Immature natural killer cell (primary cell): ENCODE data around the gene RITA1. TPM values are rescaled to one million over a fixed set of nuclear protein-coding genes. Genes with fewer than 3 reads are reported as not detected.

ENCODE experiments used
- DNase-seq, 3 donors: peaks; one replicate each; pipeline ENCODE4 v3.0.0; 2022; ENCODE audit warnings: mixed read lengths in 1 of 3
- H3K27ac Mint-ChIP-seq, 6 donors: one replicate each; pipeline ENCODE4 v1.8.0; 2020; ENCODE audit warnings: mixed read lengths in 6 of 6, mild to moderate bottlenecking in 5 of 6, inconsistent platforms in 4 of 6, moderate library complexity in 3 of 6
- H3K27me3 Mint-ChIP-seq, 3 donors: one replicate each; pipeline ENCODE4 v1.8.0; 2020 to 2021; ENCODE audit warnings: low read depth in 3 of 3, mild to moderate bottlenecking in 3 of 3, mixed read lengths in 3 of 3, moderate library complexity in 3 of 3, inconsistent platforms in 1 of 3
- H3K36me3 Mint-ChIP-seq, 3 donors: one replicate each; pipeline ENCODE4 v1.8.0; 2020; ENCODE audit warnings: mixed read lengths in 3 of 3, inconsistent platforms in 2 of 3, mild to moderate bottlenecking in 2 of 3
- H3K4me1 Mint-ChIP-seq, 2 donors: one replicate each; pipeline ENCODE4 v1.8.0; 2020; ENCODE audit warnings: inconsistent platforms in 2 of 2, mild to moderate bottlenecking in 2 of 2, mixed read lengths in 2 of 2, moderate library complexity in 1 of 2
- H3K4me3 Mint-ChIP-seq, 5 donors: one replicate each; pipeline ENCODE4 v1.8.0; 2020; ENCODE audit warnings: mild to moderate bottlenecking in 5 of 5, mixed read lengths in 5 of 5, inconsistent platforms in 3 of 5, moderate library complexity in 3 of 5
- H3K9me3 Mint-ChIP-seq, 6 donors: one replicate each; pipeline ENCODE4 v1.8.0; 2020; ENCODE audit warnings: mild to moderate bottlenecking in 6 of 6, mixed read lengths in 6 of 6, inconsistent platforms in 4 of 6, moderate library complexity in 3 of 6
- polyA plus RNA-seq, 3 donors: library from polyadenylated mRNA; unstranded; fragments of 300-500 nt; fragmentation: Illumina TruSeq; gene quantifications; one replicate each; pipeline ENCODE4 v1.2.3, GENCODE V29; 2021

The RITA1 gene
- polyA plus RNA-seq, 3 donors from 2014 or later: 31.3 to 36.6 (median 33.1) TPM

GRCh38 chr12:113238309-113238708, 52.8 kb downstream of the RITA1 start:
- no peak for DNase-seq
- Mint-ChIP-seq H3K27me3 (peaks cover 0 to 3% (median 1%) of the 10 kb centered on the region in 3 donors), H3K4me3 (no peak overlapping the region), H3K27ac (no peak overlapping the region), H3K4me1 (peaks cover 4% of the 10 kb centered on the region in 2 donors), H3K36me3 (no peaks in the 10 kb centered on the region), H3K9me3 (no peaks in the 10 kb centered on the region)

DNA sequence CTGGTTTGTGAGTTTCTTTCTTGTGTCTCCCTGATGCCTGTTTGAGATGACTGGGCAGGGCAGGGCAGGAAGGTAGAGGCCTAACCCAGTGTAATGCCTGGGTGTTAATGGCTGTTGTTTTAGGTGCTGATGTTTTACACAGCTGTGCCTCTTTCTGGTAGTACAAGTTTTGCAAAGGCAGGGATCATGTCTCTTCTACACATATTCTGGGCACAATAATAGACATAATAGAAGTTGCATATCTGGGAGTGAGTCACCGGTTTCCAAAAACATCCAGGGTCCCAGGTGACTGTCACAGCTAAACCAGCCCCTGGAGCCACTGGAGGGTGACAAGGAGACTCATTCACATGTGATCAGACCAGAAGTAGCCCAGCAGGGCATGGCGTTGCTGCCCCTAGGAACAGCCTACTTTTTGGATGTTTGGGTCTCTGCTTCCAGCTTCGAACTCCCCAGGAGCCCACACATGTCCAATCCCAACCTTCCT, 53.8 kb downstream of the RITA1 start:
- no peaks in the 10 kb centered on the region for H3K36me3 Mint-ChIP-seq
- H3K9me3 Mint-ChIP-seq: no peaks in the 10 kb centered on the region
- no peak for DNase-seq
- no peak overlapping the region for H3K27ac Mint-ChIP-seq
- no peaks in the 10 kb centered on the region for H3K4me1 Mint-ChIP-seq
- no peak overlapping the region for H3K4me3 Mint-ChIP-seq
- peaks cover 0 to 2% (median 1%) of the 10 kb centered on the region in 3 donors for H3K27me3 Mint-ChIP-seq

DNA sequence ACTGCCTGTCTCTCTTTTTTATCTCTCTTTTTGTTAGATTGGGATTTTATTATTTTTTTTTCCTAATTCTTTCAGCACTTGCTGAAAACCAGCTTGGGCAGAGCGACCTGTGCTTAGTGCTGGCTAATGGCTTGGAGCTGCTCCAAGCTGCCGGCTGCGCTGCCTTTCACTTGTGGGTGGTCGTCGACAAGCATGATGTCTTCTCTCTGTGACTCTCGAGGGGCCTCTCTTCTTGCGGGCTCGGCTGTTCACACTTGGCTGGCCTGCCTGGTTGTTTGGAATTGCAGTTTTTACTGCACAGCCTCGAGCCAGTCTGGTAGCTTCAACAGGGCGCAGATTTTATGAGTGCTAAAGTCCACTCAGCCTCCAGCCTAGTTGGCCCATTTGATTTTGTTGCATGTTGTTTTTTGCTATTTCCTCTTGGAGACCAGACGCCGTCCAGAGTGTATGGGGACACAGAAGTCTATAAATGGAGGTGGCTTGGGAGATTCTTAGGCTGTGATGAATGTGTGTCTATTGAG, 54.4 kb downstream of the RITA1 start:
- no peak for DNase-seq
- no peak overlapping the region for H3K4me3 Mint-ChIP-seq
- no peaks in the 10 kb centered on the region for H3K9me3 Mint-ChIP-seq
- no peaks in the 10 kb centered on the region for H3K36me3 Mint-ChIP-seq
- H3K27ac Mint-ChIP-seq: no peak overlapping the region
- H3K4me1 Mint-ChIP-seq: no peaks in the 10 kb centered on the region
- H3K27me3 Mint-ChIP-seq: peaks cover 1 to 3% (median 2%) of the 10 kb centered on the region in 3 donors

DNA sequence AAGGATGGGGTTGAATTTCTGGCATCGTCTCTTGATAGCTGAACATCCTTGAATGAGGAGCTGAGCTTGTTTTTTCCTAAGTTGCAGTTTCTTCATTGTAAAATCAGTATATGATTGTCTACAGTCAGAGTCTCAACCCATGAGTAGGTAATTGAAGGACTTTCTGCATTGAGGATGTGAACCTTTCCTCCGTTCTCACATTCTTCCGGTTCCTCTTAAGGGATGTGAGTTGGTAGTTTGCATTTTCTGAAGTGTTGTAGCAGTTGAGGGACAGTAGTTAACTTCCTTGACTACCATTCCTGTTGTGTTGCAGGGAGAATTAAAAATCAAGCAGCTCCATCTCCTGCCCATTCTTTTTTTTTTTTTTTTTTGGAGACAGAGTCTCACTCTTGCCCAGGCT, 54.9 kb downstream of the RITA1 start:
- H3K4me1 Mint-ChIP-seq: no peaks in the 10 kb centered on the region

DNA sequence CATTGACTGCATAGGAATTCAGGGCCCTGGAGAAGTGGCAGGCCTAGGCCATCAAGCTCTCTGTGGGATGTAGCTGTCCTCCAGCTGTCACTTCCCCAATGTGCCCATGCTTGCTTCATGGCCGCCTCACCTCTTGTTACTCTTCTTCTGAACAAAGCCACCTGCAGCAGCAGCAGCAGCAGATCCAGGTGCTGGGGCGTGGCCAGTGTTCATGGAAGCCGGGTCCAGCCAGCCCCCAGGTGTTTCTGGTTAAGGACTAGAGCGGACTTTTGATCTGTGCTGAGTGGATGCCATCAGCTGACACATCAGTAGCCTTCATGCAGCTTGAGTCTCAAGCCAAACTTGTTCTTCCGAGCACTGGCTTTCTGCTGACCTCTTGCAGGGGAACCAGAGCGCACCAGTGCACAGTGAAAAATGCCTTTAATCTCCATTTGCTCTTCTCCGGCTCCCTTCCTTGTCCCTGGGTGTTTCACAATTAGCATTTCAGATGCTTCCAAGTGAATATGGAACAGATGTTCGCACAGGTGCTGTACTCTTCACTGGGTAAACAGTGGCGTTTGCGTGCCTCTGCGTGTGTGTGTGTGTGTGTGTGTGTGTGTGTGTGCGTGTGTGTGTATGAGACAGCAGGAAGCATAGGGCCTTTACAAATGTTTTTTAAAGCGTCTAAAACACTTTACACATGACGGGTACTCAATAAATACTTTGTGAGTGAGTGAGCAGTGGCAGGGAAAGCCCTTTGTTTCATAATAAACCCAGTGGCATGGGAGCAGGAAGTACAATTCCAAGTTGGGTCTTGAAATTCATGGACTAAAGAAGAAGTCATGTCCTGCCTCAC, 55.9 kb downstream of the RITA1 start:
- no peak overlapping the region for H3K4me3 Mint-ChIP-seq
- H3K36me3 Mint-ChIP-seq: no peaks in the 10 kb centered on the region
- H3K27ac Mint-ChIP-seq: no peak overlapping the region
- H3K27me3 Mint-ChIP-seq: peaks cover 0 to 3% (median 1%) of the 10 kb centered on the region in 3 donors
- no peaks in the 10 kb centered on the region for H3K4me1 Mint-ChIP-seq
- no peaks in the 10 kb centered on the region for H3K9me3 Mint-ChIP-seq
- no peak for DNase-seq

More for the DNA sequence above, 54.9 kb downstream of the RITA1 start:
- no peak overlapping the region for H3K4me3 Mint-ChIP-seq
- H3K9me3 Mint-ChIP-seq: no peaks in the 10 kb centered on the region
- peaks cover 1 to 3% (median 2%) of the 10 kb centered on the region in 3 donors for H3K27me3 Mint-ChIP-seq
- H3K36me3 Mint-ChIP-seq: no peaks in the 10 kb centered on the region
- no peak for DNase-seq
- no peak overlapping the region for H3K27ac Mint-ChIP-seq

Other genes with a start within 250 kb of the RITA1 start
- 10 to 100 TPM in 1 of 3 donors, 1 to 10 TPM in 2; 2.2 to 16.7 (median 9.0) TPM for gene OAS3, start 247.2 kb upstream of the RITA1 start, polyA plus RNA-seq
- gene OAS2, start 207.2 kb upstream of the RITA1 start, polyA plus RNA-seq: 10 to 100 TPM; 24.3 to 64.5 (median 26.9) TPM
- 1 to 10 TPM in 2 of 3 donors, not detected in 1; 1.1 to 2.1 TPM for gene DTX1, start 129.0 kb upstream of the RITA1 start, polyA plus RNA-seq
- gene RASAL1, start 50.0 kb upstream of the RITA1 start, polyA plus RNA-seq: not detected
- gene CFAP73, start 36.0 kb upstream of the RITA1 start, polyA plus RNA-seq: not detected
- gene DDX54, start 243 bp upstream of the RITA1 start, polyA plus RNA-seq: 10 to 100 TPM in 2 of 3 donors, 1 to 10 TPM in 1; 7.8 to 34.2 (median 11.0) TPM
- 1 to 10 TPM in 2 of 3 donors, not detected in 1; 3.0 to 3.1 TPM for gene TPCN1, start 35.7 kb downstream of the RITA1 start, polyA plus RNA-seq
- 10 to 100 TPM in 2 of 3 donors, 1 to 10 TPM in 1; 8.0 to 18.6 (median 10.3) TPM for gene SLC8B1, start 149.4 kb downstream of the RITA1 start, polyA plus RNA-seq
- 10 to 100 TPM in 1 of 3 donors, 1 to 10 TPM in 2; 4.8 to 10.1 (median 5.5) TPM for gene PLBD2, start 172.9 kb downstream of the RITA1 start, polyA plus RNA-seq
- gene SDS, start 218.2 kb downstream of the RITA1 start, polyA plus RNA-seq: 1 to 10 TPM in 1 of 3 donors, not detected in 2; 1.4 TPM
- 1 to 10 TPM; 1.1 to 3.9 (median 2.7) TPM for gene SDSL, start 236.7 kb downstream of the RITA1 start, polyA plus RNA-seq